HEK293T (cell line): ENCODE results near the gene IGDCC3.

Experiments
- CTCF ChIA-PET: fragments of 350-600 bp; formaldehyde crosslinking; extraction: SDS; loops from one replicate; lab custom pipeline; 2021; ENCODE audit warnings: antibody characterized with exemption, inconsistent platforms; lab: Yijun Ruan, JAX
- POLR2A ChIA-PET: fragments of 350-600 bp; formaldehyde crosslinking; extraction: SDS; loops from one replicate; lab custom pipeline; 2020; ENCODE audit warnings: antibody characterized with exemption, inconsistent platforms; lab: Yijun Ruan, JAX
- DNase-seq: peaks from one replicate; pipeline ENCODE4 v3.0.0; 2012; ENCODE audit warnings: mixed read lengths; ENCODE audit errors: extremely low spot score
- ARNT ChIP-seq: fragments of 450-650 bp; IDR thresholded peaks from 2 replicates; pipeline ENCODE4 v1.6.1; 2017; ENCODE audit warnings: mild to moderate bottlenecking
- BHLHE40 ChIP-seq: fragments of 450-650 bp; IDR thresholded peaks from 2 replicates; pipeline ENCODE4 v1.6.1; 2016; ENCODE audit warnings: mild to moderate bottlenecking, moderate library complexity, borderline replicate concordance
- CTBP1 ChIP-seq: fragments of 450-650 bp; IDR thresholded peaks from 2 replicates; pipeline ENCODE4 v1.6.1; 2016; ENCODE audit warnings: borderline replicate concordance
- ELF4 ChIP-seq: fragments of 450-650 bp; IDR thresholded peaks from 2 replicates; pipeline ENCODE4 v1.6.1; 2017; ENCODE audit warnings: antibody characterized with exemption
- FOXA1 ChIP-seq: fragments of 450-650 bp; IDR thresholded peaks from 2 replicates; pipeline ENCODE4 v1.6.1; 2016; ENCODE audit warnings: mild to moderate bottlenecking
- FOXK2 ChIP-seq: fragments of 450-650 bp; IDR thresholded peaks from 2 replicates; pipeline ENCODE4 v1.6.1; 2016; ENCODE audit warnings: mild to moderate bottlenecking
- FOXM1 ChIP-seq: fragments of 450-650 bp; IDR thresholded peaks from 2 replicates; pipeline ENCODE4 v1.6.1; 2017; ENCODE audit warnings: mild to moderate bottlenecking, borderline replicate concordance
- HDGF ChIP-seq: fragments of 450-650 bp; IDR thresholded peaks from 2 replicates; pipeline ENCODE4 v1.6.1; 2017; ENCODE audit warnings: antibody characterized with exemption, borderline replicate concordance
- L3MBTL2 ChIP-seq: fragments of 450-650 bp; conservative IDR thresholded peaks from 2 replicates; pipeline ENCODE4 v1.6.1; 2016; ENCODE audit warnings: mild to moderate bottlenecking
- LEF1 ChIP-seq: fragments of 450-650 bp; IDR thresholded peaks from 2 replicates; pipeline ENCODE4 v1.6.1; 2017; ENCODE audit warnings: mild to moderate bottlenecking, borderline replicate concordance
- NFRKB ChIP-seq: fragments of 450-650 bp; IDR thresholded peaks from 2 replicates; pipeline ENCODE4 v1.6.1; 2016; ENCODE audit warnings: mild to moderate bottlenecking, moderate library complexity
- PKNOX1 ChIP-seq: fragments of 450-650 bp; IDR thresholded peaks from 2 replicates; pipeline ENCODE4 v1.6.1; 2016
- SP1 ChIP-seq: fragments of 450-650 bp; IDR thresholded peaks from 2 replicates; pipeline ENCODE4 v1.6.1; 2017
- SUZ12 ChIP-seq: fragments of 450-650 bp; IDR thresholded peaks from 2 replicates; pipeline ENCODE4 v1.6.1; 2016; ENCODE audit warnings: mild to moderate bottlenecking
- TARDBP ChIP-seq: fragments of 450-650 bp; IDR thresholded peaks from 2 replicates; pipeline ENCODE4 v1.6.1; 2016
- ZNF384 ChIP-seq: fragments of 450-650 bp; IDR thresholded peaks from 2 replicates; pipeline ENCODE4 v1.6.1; 2016

The IGDCC3 gene

GRCh38 chr15:65368302-65369211, 9.2 kb downstream of the IGDCC3 start:
- ChIA-PET POLR2A (interaction anchor here (1.0 to 1.9 kb wide), 3 partner anchors 8 to 64 kb away, joined by 3 to 6 read pairs (median 5); partner anchors contain the start of gene RNU5B-1), CTCF (interaction anchor here (1.5 kb wide), 1 partner anchor 16 kb away, joined by 5 read pairs; no protein-coding TSS in a partner anchor)
- no peak for DNase-seq
- TF ChIP-seq ELF4 (no peak), HDGF (no peak), FOXK2 (no peak), BHLHE40 (no peak), PKNOX1 (no peak), TARDBP (no peak), NFRKB (no peak), ARNT (no peak), LEF1 (no peak), FOXM1 (no peak), SP1 (no peak)

DNA sequence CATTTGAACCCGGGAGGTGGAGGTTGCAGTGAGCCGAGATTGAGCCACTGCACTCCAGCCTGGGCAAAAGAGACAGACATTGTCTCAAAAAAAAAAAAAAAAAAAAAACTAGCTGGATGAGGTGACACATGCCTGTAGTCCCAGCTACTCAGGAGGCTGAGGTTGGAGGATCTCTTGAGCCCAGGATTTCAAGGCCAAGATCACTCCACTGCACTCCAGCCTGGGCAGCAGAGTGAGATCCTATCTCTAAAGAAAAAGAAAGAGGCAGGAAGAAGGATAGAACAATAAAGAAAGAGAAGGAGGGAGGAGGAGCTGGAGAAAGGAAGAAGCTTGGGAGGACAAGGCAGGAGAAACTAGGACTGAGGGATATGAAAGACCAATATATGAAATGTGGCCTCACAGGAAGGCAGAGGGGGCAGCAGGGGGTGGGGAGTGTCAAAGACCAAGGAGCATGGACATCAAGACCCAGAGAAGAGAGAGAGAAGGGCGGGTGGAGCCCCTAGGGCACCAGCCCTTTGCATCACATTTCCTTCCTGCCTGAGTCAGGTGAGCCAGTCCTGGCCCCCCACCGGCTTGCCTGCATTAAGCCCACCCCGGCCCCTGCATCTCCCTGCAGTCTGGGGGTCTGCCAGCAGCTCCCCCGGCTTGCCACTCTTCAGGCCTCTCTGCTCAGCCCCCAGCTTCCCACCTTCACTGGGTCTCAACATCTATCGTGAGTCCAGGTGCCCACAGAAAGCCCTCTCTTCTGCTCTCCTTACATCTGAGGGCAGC, 11.5 kb downstream of the IGDCC3 start:
- POLR2A ChIA-PET: no interaction called here
- no peak for TF ChIP-seq ELF4
- no peak for TF ChIP-seq ZNF384
- no peak for TF ChIP-seq ARNT
- TF ChIP-seq LEF1: no peak

GRCh38 chr15:65365229-65365628, 12.6 kb downstream of the IGDCC3 start:
- ChIA-PET POLR2A (no interaction called here), CTCF (interaction anchor here (0.7 kb wide), 1 partner anchor 28 kb away, joined by 3 read pairs; no protein-coding TSS in a partner anchor)
- no peak for TF ChIP-seq ZNF384
- TF ChIP-seq FOXA1: no peak
- no peak for TF ChIP-seq BHLHE40
- TF ChIP-seq NFRKB: no peak
- no peak for TF ChIP-seq FOXM1
- TF ChIP-seq TARDBP: no peak
- no peak for TF ChIP-seq ARNT
- no peak for TF ChIP-seq FOXK2
- no peak for TF ChIP-seq SP1
- TF ChIP-seq L3MBTL2: no peak
- no peak for TF ChIP-seq HDGF
- no peak for TF ChIP-seq SUZ12
- no peak for TF ChIP-seq CTBP1
- TF ChIP-seq LEF1: no peak
- TF ChIP-seq ELF4: no peak
- no peak for TF ChIP-seq PKNOX1
- no peak for DNase-seq

More for the DNA sequence above, 11.5 kb downstream of the IGDCC3 start:
- CTCF ChIA-PET: interaction anchor here (0.7 kb wide), 2 partner anchors 29 to 154 kb away, joined by 3 to 4 read pairs; no protein-coding TSS in a partner anchor
- DNase-seq: no peak

DNA sequence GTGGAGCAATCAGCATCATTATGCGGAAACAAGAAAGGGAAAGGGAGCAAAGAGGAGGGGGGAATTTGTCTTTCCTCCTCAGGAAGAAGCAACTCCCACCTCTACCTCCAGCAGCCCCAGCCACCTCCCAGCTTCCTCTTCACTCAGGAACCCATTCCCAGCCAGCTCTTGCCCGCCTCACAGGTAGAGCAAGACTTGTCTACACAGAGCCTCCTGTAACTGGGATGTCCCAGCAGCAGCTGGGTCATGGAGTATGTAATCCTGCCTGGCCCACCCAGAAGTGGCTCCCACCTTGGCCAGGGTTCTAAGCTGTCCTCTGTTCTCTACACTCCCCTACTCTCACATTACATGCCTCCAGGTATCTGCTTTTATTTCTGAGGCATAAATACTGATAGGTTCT, 14.0 kb downstream of the IGDCC3 start:
- ChIA-PET POLR2A (interaction anchor here (1.1 to 1.5 kb wide), 2 partner anchors 15 to 59 kb away, joined by 3 to 4 read pairs; partner anchors contain the start of gene RNU5B-1), CTCF (interaction anchor here (1.0 to 1.1 kb wide), 2 partner anchors 19 to 22 kb away, joined by 3 to 4 read pairs; no protein-coding TSS in a partner anchor)
- DNase-seq: no peak
- TF ChIP-seq CTBP1: no peak
- TF ChIP-seq L3MBTL2: no peak
- no peak for TF ChIP-seq NFRKB
- TF ChIP-seq SP1: no peak
- no peak for TF ChIP-seq FOXK2
- TF ChIP-seq HDGF: no peak
- TF ChIP-seq ELF4: no peak

DNA sequence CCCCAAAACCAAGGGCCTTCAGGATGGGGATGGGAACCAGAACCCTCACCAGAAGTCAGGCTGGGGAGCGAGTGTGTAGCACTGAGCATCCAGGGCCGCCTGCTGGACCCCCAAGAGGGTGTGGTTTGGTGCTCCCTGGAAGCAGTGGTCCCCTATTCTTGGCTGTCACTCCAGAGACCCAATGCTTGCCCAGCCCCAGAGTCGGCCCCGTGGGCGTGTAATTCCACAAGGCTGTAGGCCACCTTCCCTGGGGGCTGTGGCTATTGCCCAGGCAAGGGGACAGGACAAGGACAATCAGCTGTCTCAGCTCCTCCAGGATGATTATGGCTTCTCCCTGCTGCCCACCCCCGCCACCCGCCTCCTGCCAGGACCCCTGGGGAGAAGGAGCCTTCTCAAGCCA, 14.5 kb downstream of the IGDCC3 start:
- DNase-seq: no peak
- ChIA-PET CTCF (interaction anchor here (1.0 kb wide), 1 partner anchor 19 kb away, joined by 3 read pairs; no protein-coding TSS in a partner anchor), POLR2A (interaction anchor here (1.5 kb wide), 1 partner anchor 59 kb away, joined by 4 read pairs; the partner anchor contains the start of gene RNU5B-1)
- TF ChIP-seq L3MBTL2 (no peak), ELF4 (no peak), BHLHE40 (no peak), FOXA1 (no peak), FOXK2 (no peak), FOXM1 (no peak), TARDBP (no peak), HDGF (no peak), LEF1 (no peak), CTBP1 (no peak), ARNT (no peak), NFRKB (no peak), SUZ12 (no peak), PKNOX1 (no peak)
